OCI-LY3 (cell line): ENCODE results near the gene RMI2.

Source experiments
- CTCF ChIP-seq: fragments of 200-600, 300-600 bp; sonication (generic); IDR thresholded peaks from 2 replicates; pipeline ENCODE4 v1.5.1; 2014; ENCODE audit warnings: antibody characterized with exemption, low read length, low read depth
- EZH2phosphoT487 ChIP-seq: fragments of 200-600 bp; shearing (Covaris generic); IDR thresholded peaks from 2 replicates; pipeline ENCODE4 v1.6.1; 2018; ENCODE audit warnings: antibody characterized with exemption, mixed run types, low read depth

- TF ChIP-seq CTCF: no peak
- TF ChIP-seq EZH2phosphoT487: no peak
Measured at GRCh38 chr16:11328172-11329070, 16.8 kb upstream of the RMI2 start.
